Muscle layer of colon (tissue), 2 donors: ENCODE results near the gene SLC25A17.
"Not testable (repeated sequence)": the region's sequence is repeated elsewhere in the genome, so short reads cannot be mapped to it uniquely, and the experiment has no call there.

Source experiments
- H3K27ac ChIP-seq: one replicate; pipeline ENCODE4 v1.7.0; 2013; ENCODE audit warnings: low read depth, mild to moderate bottlenecking, low read length, moderate library complexity
- H3K27me3 ChIP-seq, 2 donors: one replicate each; pipeline ENCODE4 v1.7.0; 2013; ENCODE audit warnings: low read length in 2 of 2, mild to moderate bottlenecking in 2 of 2; ENCODE audit not compliant: insufficient read depth in 2 of 2, control insufficient read depth in 1 of 2
- H3K36me3 ChIP-seq: one replicate; pipeline ENCODE4 v1.7.0; 2013; ENCODE audit warnings: mild to moderate bottlenecking, low read length; ENCODE audit not compliant: insufficient read depth
- H3K4me1 ChIP-seq: one replicate; pipeline ENCODE4 v1.7.0; 2013; ENCODE audit warnings: mild to moderate bottlenecking, low read length; ENCODE audit not compliant: insufficient read depth
- H3K4me3 ChIP-seq, 2 donors: one replicate each; pipeline ENCODE4 v1.7.0; 2013; ENCODE audit warnings: low read length in 2 of 2, low read depth in 1 of 2, mild to moderate bottlenecking in 1 of 2, moderate library complexity in 1 of 2
- H3K9ac ChIP-seq: one replicate; pipeline ENCODE4 v1.7.0; 2013; ENCODE audit warnings: low read length
- H3K9me3 ChIP-seq: one replicate; pipeline ENCODE4 v1.7.0; 2013; ENCODE audit warnings: mild to moderate bottlenecking, low read length
- donor health status: abdominal sarcoma.
- donor health status: Adenocarcinoma of cecum.

Gene SLC25A17

DNA sequence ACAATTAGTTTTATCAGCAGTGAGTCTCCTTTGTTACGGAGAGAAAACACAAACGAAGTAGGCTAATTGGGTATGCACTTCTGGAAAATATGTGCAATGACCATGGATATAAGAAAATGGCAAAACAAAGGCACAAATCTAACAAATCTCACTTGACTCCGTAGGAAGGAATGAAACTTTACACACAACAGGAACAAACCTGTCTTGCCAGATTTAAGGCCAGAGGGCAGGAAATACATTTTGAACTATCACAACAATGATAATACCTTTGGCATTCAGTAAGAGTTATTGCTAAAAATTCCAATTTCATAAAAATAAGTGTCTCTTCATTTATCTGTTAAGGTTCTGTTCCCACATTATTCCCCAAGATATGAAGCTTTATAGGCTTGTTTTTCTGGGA lies 36.6 kb downstream of the SLC25A17 start:
- Histone ChIP-seq H3K36me3 (peaks cover 9% of the 10 kb centered on the region), H3K27ac (no peak overlapping the region), H3K9ac (no peak overlapping the region), H3K27me3 (no peaks in the 10 kb centered on the region), H3K9me3 (no peaks in the 10 kb centered on the region), H3K4me1 (no peaks in the 10 kb centered on the region), H3K4me3 (no peak overlapping the region)

- not testable (repeated sequence) for H3K4me1 ChIP-seq, H3K27me3 ChIP-seq, H3K9ac ChIP-seq, H3K9me3 ChIP-seq, H3K4me3 ChIP-seq, H3K27ac ChIP-seq
- H3K36me3 ChIP-seq = peaks cover 12% of the 10 kb centered on the region
Observed at GRCh38 chr22:40781749-40782148, 37.4 kb downstream of the SLC25A17 start.

GRCh38 chr22:40769761-40770160 lies 49.4 kb downstream of the SLC25A17 start:
- Histone ChIP-seq H3K9me3 (no peaks in the 10 kb centered on the region), H3K4me1 (no peaks in the 10 kb centered on the region), H3K9ac (no peak overlapping the region), H3K27ac (no peak overlapping the region), H3K36me3 (peaks cover 13% of the 10 kb centered on the region), H3K27me3 (no peaks in the 10 kb centered on the region), H3K4me3 (no peak overlapping the region)

GRCh38 chr22:40768206-40768605 lies 50.9 kb downstream of the SLC25A17 start:
- Histone ChIP-seq H3K4me3 (no peak overlapping the region), H3K36me3 (peaks cover 5% of the 10 kb centered on the region), H3K27me3 (no peaks in the 10 kb centered on the region), H3K9ac (no peak overlapping the region), H3K4me1 (no peaks in the 10 kb centered on the region), H3K27ac (no peak overlapping the region), H3K9me3 (no peaks in the 10 kb centered on the region)

- peaks cover 3% of the 10 kb centered on the region for H3K36me3 ChIP-seq
- H3K27ac ChIP-seq = no peak overlapping the region
Observed at GRCh38 chr22:40766956-40767355, 52.2 kb downstream of the SLC25A17 start.

GRCh38 chr22:40764763-40765441 lies 54.2 kb downstream of the SLC25A17 start:
- Histone ChIP-seq H3K27ac (no peak overlapping the region), H3K9ac (no peak overlapping the region), H3K4me3 (no peak overlapping the region), H3K9me3 (no peaks in the 10 kb centered on the region), H3K27me3 (no peaks in the 10 kb centered on the region), H3K36me3 (peaks cover 3% of the 10 kb centered on the region), H3K4me1 (no peaks in the 10 kb centered on the region)

More at GRCh38 chr22:40766956-40767355, 52.2 kb downstream of the SLC25A17 start:
- no peaks in the 10 kb centered on the region for H3K4me1 ChIP-seq
- no peaks in the 10 kb centered on the region for H3K27me3 ChIP-seq
- H3K9ac ChIP-seq = no peak overlapping the region
- H3K4me3 ChIP-seq = no peak overlapping the region
- no peaks in the 10 kb centered on the region for H3K9me3 ChIP-seq

DNA sequence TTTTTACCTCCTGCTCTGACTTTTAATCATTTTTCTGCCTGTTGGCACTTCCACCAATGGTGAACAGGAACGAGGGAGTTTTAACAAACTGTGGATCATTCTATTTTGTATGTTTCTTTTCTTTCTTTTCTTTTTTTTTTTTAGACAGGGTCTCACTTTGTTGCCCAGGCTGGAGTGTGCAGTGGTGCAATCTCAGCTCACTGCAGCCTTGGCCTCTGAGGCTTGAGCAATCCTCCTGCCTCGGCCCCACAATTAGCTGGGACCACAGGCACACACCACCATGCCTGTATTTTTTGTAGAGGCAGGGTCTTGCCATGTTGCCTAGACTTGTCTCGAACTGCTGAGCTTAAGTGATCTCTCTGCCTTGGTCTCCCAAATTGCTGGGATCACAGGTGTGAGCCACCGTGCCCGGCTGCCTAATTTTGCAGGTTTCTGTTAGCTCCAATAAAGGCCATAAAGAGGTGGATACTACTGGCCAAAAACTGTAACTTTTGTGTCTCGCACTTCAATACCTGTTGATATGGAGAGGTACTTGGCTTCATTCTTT lies 59.8 kb downstream of the SLC25A17 start:
- H3K4me1 ChIP-seq = no peaks in the 10 kb centered on the region
- no peak overlapping the region for H3K9ac ChIP-seq
- no peaks in the 10 kb centered on the region for H3K36me3 ChIP-seq
- no peaks in the 10 kb centered on the region for H3K27me3 ChIP-seq
- no peak overlapping the region for H3K27ac ChIP-seq
- no peaks in the 10 kb centered on the region for H3K9me3 ChIP-seq
- no peak overlapping the region for H3K4me3 ChIP-seq

GRCh38 chr22:40758851-40759250 lies 60.3 kb downstream of the SLC25A17 start:
- not testable (repeated sequence) for H3K36me3 ChIP-seq, H3K27ac ChIP-seq, H3K9me3 ChIP-seq, H3K4me1 ChIP-seq, H3K9ac ChIP-seq, H3K27me3 ChIP-seq, H3K4me3 ChIP-seq

DNA sequence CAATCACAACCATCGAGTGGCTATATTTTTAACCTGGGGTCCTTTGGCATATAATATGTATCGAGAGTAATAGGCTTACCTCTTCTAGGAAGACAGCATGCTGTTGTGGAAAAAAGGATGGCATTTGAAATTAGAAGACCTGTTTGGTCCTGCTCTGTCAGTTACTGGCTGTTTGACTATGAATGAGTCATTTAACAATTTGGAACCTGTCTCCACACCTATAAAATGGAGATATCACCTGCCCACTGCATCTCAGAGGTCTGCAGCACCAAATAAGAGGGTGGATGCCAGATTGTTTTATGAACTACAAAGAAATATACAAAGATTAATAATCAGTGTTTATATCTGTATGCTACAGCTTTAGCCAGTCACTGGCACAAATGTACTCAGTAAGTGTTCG lies 60.8 kb downstream of the SLC25A17 start:
- no peak overlapping the region for H3K9ac ChIP-seq
- no peak overlapping the region for H3K4me3 ChIP-seq
- H3K4me1 ChIP-seq = no peaks in the 10 kb centered on the region
- H3K27ac ChIP-seq = no peak overlapping the region
- no peaks in the 10 kb centered on the region for H3K9me3 ChIP-seq
- H3K36me3 ChIP-seq = no peaks in the 10 kb centered on the region
- H3K27me3 ChIP-seq = no peaks in the 10 kb centered on the region

GRCh38 chr22:40757071-40757470 lies 62.1 kb downstream of the SLC25A17 start:
- Histone ChIP-seq H3K27ac (no peak overlapping the region), H3K4me3 (no peak overlapping the region), H3K9me3 (no peaks in the 10 kb centered on the region), H3K9ac (no peak overlapping the region), H3K27me3 (no peaks in the 10 kb centered on the region), H3K36me3 (no peaks in the 10 kb centered on the region), H3K4me1 (no peaks in the 10 kb centered on the region)

DNA sequence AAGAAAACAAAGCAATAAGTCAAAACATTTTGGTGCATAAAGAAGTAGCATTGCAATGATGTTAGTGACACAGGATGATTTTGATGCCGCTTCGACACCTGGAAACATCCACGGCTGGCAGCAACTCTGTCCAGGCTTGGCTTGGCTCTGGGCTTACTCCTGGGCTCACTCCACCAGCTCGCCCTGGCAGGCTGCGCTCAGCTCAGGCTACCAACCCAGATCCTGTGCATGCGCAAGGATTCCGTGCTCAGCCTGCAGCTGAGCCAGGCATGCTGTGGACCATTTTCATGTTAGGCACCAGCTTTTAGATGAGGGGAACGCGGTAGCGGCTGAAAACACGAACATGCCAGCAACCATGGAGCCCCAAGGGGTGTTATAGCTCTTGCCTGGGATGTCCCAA lies 66.0 kb downstream of the SLC25A17 start:
- Histone ChIP-seq H3K36me3 (no peaks in the 10 kb centered on the region), H3K4me1 (no peaks in the 10 kb centered on the region), H3K9me3 (no peaks in the 10 kb centered on the region), H3K9ac (no peak overlapping the region), H3K27ac (no peak overlapping the region), H3K27me3 (no peaks in the 10 kb centered on the region), H3K4me3 (no peak overlapping the region)

GRCh38 chr22:40751250-40751649 lies 67.9 kb downstream of the SLC25A17 start:
- no peak overlapping the region for H3K27ac ChIP-seq
- no peaks in the 10 kb centered on the region for H3K9me3 ChIP-seq
- H3K27me3 ChIP-seq = no peaks in the 10 kb centered on the region
- H3K4me1 ChIP-seq = no peaks in the 10 kb centered on the region
- no peaks in the 10 kb centered on the region for H3K36me3 ChIP-seq
- no peak overlapping the region for H3K9ac ChIP-seq
- no peak overlapping the region for H3K4me3 ChIP-seq
